Uterus (tissue), 4 donors: ENCODE results near the gene HOXC6. TPM values are rescaled to one million over a fixed set of nuclear protein-coding genes. Genes with fewer than 3 reads are reported as not detected.

Experiments used
- DNase-seq, 2 donors: peaks; one replicate each; pipeline ENCODE4 v3.0.0-alpha.2; 2019 to 2020
- H3K27ac ChIP-seq, 2 donors: fragments of 200-600 bp; sonication (generic); 1 replicate in 1 of 2; 2 replicates in 1 of 2; pipeline ENCODE4 v1.5.1; 2016 to 2018
- H3K27me3 ChIP-seq, 2 donors: fragments of 200-600 bp; sonication (generic); one replicate each; pipeline ENCODE4 v1.5.1; 2018 to 2019; ENCODE audit warnings: control low read depth in 1 of 2
- H3K36me3 ChIP-seq, 2 donors: fragments of 200-600 bp; sonication (generic); one replicate each; pipeline ENCODE4 v1.5.1; 2019; ENCODE audit warnings: control low read depth in 1 of 2
- H3K4me1 ChIP-seq, 2 donors: fragments of 200-600 bp; sonication (generic); one replicate each; pipeline ENCODE4 v1.5.1; 2018 to 2019; ENCODE audit warnings: control low read depth in 1 of 2
- H3K4me3 ChIP-seq, 2 donors: fragments of 200-600 bp; sonication (generic); 1 replicate in 1 of 2; 2 replicates in 1 of 2; pipeline ENCODE4 v1.5.1; 2018 to 2019; ENCODE audit warnings: mild to moderate bottlenecking in 1 of 2
- H3K9me3 ChIP-seq, 2 donors: fragments of 200-600 bp; sonication (generic); one replicate each; pipeline ENCODE4 v1.5.1; 2019; ENCODE audit warnings: control low read depth in 1 of 2
- POLR2A ChIP-seq, 2 donors: fragments of 450-650 bp; IDR thresholded peaks; one replicate each; pipeline ENCODE4 v1.6.1; 2016; ENCODE audit warnings: antibody characterized with exemption in 2 of 2, mild to moderate bottlenecking in 1 of 2, moderate library complexity in 1 of 2
- intact Hi-C: fragments of 100-400 bp; cut with DNase I; formaldehyde crosslinking; loops from one replicate; pipeline ENCODE4 v1.15.1; 2023; ENCODE audit warnings: low total_unique reads
- total RNA-seq, 4 donors: library from RNA; depleted of rRNA in 3 of 4; stranded (reverse); fragments of >200 nt in 3 of 4; gene quantifications; one replicate each; pipeline versions ENCODE4 v1.1.0 to v1.2.4, GENCODE V29; 2014 to 2023
- TF ChIP-seq, protein P1 (sequence below), 4 experiments: fragments of 200-600 bp in 2 of 4; fragments of 450-650 bp in 2 of 4; sonication (generic) in 2 of 4; IDR thresholded peaks; one replicate each; pipeline ENCODE4 v1.5.1; 2016 to 2019; ENCODE audit warnings: antibody characterized with exemption in 4 of 4, mild to moderate bottlenecking in 2 of 4, moderate library complexity in 1 of 4
- donor health status: DM: yes; HTN: yes; CAD: no.

HOXC6 gene
- total RNA-seq, 4 donors from 2014 or later = 1.2 to 20.4 (median 2.1) TPM; not detected in 1

DNA sequence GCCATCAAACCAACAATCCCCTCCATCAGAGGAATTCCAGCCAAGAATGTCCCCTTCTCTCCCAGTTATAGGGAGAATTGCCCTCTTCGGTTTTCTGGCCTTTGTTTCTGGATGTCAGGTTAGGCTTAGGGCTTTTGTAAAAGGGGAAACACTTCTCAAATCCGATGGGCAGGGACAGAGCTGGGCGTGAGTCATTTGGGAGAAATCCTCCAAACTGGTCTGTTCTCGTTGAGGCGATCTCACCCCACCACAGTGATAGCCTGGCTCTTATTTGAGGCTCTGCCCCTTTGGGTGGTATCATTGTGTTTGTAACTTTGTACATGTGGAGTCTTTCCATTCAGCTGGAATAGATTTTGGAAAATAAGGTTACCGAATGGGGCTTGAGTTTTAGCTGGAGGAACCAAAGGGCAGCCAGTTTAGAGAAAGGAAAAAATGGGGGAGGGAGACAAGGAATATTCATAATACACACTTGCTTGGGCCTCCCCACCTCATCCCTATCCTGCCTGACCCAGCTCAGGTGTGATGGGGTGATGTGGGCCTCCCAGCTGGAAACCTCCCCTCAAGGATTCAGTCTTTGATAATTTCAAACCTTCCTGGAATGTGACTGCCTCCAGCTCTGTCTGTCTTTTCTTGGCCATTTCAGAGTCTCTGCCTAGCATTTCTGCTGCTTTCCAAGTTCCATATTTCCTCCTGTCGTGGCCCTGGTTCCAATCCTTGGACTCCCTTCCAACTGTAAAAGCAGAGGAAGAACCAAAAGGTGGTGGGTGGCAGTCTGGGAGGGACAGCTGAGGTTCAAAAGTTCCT is 32.9 kb downstream of the HOXC6 start:
- Histone ChIP-seq H3K27ac (no peak overlapping the region), H3K27me3 (no peaks in the 10 kb centered on the region), H3K36me3 (no peaks in the 10 kb centered on the region), H3K4me1 (no peaks in the 10 kb centered on the region), H3K4me3 (no peak overlapping the region), H3K9me3 (no peaks in the 10 kb centered on the region)
- TF ChIP-seq POLR2A (IDR thresholded peaks at IDR 0.05) = no peak
- TF ChIP-seq, protein P1, sequence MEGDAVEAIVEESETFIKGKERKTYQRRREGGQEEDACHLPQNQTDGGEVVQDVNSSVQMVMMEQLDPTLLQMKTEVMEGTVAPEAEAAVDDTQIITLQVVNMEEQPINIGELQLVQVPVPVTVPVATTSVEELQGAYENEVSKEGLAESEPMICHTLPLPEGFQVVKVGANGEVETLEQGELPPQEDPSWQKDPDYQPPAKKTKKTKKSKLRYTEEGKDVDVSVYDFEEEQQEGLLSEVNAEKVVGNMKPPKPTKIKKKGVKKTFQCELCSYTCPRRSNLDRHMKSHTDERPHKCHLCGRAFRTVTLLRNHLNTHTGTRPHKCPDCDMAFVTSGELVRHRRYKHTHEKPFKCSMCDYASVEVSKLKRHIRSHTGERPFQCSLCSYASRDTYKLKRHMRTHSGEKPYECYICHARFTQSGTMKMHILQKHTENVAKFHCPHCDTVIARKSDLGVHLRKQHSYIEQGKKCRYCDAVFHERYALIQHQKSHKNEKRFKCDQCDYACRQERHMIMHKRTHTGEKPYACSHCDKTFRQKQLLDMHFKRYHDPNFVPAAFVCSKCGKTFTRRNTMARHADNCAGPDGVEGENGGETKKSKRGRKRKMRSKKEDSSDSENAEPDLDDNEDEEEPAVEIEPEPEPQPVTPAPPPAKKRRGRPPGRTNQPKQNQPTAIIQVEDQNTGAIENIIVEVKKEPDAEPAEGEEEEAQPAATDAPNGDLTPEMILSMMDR (IDR thresholded peaks at IDR 0.05) = no peak
- intact Hi-C loops = no loop called here
- no peak for DNase-seq

DNA sequence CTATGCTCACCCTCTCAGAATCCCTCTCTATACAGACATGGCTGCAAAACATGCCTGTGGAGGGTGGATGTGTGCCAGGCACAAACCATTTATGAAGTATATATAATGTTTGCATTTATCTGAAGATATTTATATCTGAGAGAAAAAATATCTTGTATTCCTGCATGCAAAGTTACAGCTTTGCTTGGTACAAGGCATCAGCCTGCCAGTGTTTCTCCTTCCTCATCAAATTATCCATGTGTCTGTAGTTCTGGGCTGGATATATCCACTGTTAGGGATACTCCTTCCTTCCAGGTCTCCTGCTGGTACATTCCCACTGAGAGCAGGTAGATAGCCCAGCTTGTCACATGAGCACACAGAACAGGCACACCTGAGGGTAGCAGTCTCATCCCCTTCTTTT is 37.4 kb downstream of the HOXC6 start:
- H3K4me1 ChIP-seq = no peaks in the 10 kb centered on the region
- no peaks in the 10 kb centered on the region for H3K27me3 ChIP-seq
- H3K27ac ChIP-seq = no peak overlapping the region
- no peaks in the 10 kb centered on the region for H3K9me3 ChIP-seq
- intact Hi-C loops = no loop called here
- H3K36me3 ChIP-seq = no peaks in the 10 kb centered on the region
- DNase-seq = no peak
- TF ChIP-seq, protein P1 (IDR thresholded peaks at IDR 0.05) = no peak
- no peak for TF ChIP-seq POLR2A (IDR thresholded peaks at IDR 0.05)
- H3K4me3 ChIP-seq = no peak overlapping the region

DNA sequence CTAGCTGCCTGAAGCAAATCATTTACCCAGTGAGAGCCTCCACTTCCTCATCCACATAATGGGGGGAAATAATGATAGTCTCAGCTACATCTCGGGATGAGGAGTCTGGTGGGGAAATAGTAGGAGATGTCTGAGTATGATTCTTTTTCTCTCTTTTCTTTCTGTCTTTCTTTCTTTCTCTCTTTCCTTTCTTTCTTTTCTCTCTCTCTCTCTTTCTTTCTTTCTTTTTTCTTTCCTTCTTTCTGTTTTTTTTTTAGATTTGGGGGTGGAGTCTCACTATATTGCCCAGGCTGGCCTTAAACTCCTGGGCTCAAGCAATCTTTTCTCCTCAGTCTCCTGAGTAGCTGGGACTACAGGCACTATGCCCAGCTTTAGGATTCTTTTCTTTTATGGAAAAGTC is 38.2 kb downstream of the HOXC6 start:
- no peak for DNase-seq
- no peak for TF ChIP-seq POLR2A (IDR thresholded peaks at IDR 0.05)
- TF ChIP-seq, protein P1 (IDR thresholded peaks at IDR 0.05) = no peak
- H3K27me3 ChIP-seq = no peaks in the 10 kb centered on the region
- H3K36me3 ChIP-seq = no peaks in the 10 kb centered on the region
- H3K4me3 ChIP-seq = no peak overlapping the region
- H3K9me3 ChIP-seq = no peaks in the 10 kb centered on the region
- H3K27ac ChIP-seq = no peak overlapping the region
- H3K4me1 ChIP-seq = no peaks in the 10 kb centered on the region
- intact Hi-C loops = no loop called here

DNA sequence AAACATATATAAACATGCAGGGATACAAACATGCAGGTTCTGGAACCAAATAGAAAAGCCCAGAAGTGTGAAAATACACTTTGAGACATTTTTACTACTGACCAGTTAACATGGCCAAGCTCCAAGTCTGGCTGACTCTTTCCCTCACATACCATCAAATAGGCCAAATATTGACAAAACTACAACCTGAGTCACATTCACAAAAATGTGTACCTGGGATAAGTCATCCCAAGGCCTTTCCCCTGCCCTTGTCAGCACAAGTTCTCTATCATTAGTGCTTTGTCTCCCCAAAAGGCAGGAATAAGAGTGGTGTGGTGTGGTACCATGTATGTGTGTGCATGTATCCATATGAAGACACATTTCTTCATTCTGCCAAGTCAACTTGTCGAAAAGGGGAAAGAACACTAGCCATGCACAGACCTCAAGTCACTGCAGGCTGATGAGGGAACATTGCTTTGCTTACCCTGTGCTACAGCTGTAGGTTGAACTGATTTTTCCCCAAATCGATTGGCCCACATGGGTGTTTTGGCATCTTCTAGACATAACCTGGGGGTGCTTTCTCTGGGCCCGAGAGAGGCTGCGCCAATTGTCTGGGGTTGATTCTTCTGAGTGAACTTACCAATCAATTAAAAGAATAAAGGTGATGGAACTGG is 40.3 kb downstream of the HOXC6 start:
- Histone ChIP-seq H3K27ac (no peak overlapping the region), H3K9me3 (no peaks in the 10 kb centered on the region), H3K36me3 (no peaks in the 10 kb centered on the region), H3K27me3 (no peaks in the 10 kb centered on the region), H3K4me3 (no peak overlapping the region), H3K4me1 (no peaks in the 10 kb centered on the region)
- TF ChIP-seq POLR2A (IDR thresholded peaks at IDR 0.05) = no peak
- TF ChIP-seq, protein P1 (IDR thresholded peaks at IDR 0.05) = no peak
- intact Hi-C loops = no loop called here
- no peak for DNase-seq

DNA sequence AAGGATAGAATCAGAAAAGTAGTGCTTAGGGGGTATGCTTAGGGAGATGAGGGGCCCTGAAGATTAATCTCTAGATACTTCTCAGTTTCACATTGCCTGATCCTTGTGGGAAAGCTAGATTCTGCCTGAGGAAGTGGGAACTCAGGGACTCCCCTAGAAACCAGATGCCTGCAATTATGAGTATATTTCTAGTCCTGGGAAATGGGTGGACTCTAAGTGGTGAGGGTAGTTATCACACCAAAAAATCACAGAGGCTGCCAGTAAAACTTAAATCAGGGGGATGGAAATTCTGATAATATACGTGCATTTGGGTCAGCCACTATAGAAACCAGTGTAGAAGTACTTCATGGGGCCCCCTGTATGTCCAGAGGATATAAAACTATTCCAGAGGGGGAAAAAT is 43.7 kb downstream of the HOXC6 start:
- H3K9me3 ChIP-seq = no peaks in the 10 kb centered on the region
- no peaks in the 10 kb centered on the region for H3K36me3 ChIP-seq
- no peaks in the 10 kb centered on the region for H3K4me1 ChIP-seq
- no peak overlapping the region for H3K4me3 ChIP-seq
- H3K27me3 ChIP-seq = no peaks in the 10 kb centered on the region
- intact Hi-C loops = no loop called here
- TF ChIP-seq, protein P1 (IDR thresholded peaks at IDR 0.05) = no peak
- TF ChIP-seq POLR2A (IDR thresholded peaks at IDR 0.05) = no peak
- DNase-seq = no peak
- no peak overlapping the region for H3K27ac ChIP-seq
